GDM1 (cell line): Measurements from ENCODE around the gene ATP8B4.

Source experiments
- DNase-seq: peaks from one replicate; lab custom pipeline; 2025; lab: John Stamatoyannopoulos, UW

ATP8B4 gene

DNA sequence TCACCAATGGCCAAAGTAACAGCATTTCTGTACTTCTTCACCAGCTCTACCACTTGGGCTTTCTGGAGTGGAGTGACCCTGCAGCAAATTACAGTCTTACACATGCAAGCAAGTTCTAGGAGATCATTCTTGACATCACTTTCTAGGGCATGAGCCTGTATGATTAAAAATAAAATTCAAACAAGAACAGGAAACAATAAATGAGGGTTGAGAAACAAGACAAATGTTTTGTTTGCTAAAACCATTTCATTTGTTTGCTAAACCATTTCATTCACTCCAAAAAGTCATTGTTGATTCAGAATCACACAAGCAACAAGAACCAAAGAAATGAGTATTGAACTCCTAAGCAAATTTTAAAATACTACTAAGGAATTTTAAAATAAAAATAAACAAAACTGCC is 220.9 kb downstream of the ATP8B4 start:
- DNase-seq, result no peak

- DNase-seq, result no peak
Observed at GRCh38 chr15:49895347-49896223, 223.4 kb downstream of the ATP8B4 start.

- no peak for DNase-seq
Observed at GRCh38 chr15:49890689-49891088, 228.3 kb downstream of the ATP8B4 start.

DNA sequence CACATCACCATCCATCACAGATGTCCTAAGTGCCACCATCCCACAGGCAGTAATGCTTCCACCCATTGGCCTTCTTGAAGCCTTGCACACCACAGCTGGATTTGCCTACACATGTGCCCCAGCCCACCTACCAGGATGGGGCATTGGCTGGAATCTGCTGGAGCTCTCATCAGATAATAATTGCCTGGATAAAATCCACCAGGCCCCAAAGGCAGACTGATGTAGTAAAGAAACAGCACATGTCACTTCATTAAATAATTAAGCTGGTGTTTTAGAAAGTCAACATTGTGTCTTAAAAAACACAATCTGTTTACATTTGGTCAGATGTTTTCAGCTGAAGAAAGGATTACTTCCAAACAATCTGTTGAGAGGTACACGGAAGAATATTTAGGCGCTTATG is 229.5 kb downstream of the ATP8B4 start:
- DNase-seq, result no peak

DNA sequence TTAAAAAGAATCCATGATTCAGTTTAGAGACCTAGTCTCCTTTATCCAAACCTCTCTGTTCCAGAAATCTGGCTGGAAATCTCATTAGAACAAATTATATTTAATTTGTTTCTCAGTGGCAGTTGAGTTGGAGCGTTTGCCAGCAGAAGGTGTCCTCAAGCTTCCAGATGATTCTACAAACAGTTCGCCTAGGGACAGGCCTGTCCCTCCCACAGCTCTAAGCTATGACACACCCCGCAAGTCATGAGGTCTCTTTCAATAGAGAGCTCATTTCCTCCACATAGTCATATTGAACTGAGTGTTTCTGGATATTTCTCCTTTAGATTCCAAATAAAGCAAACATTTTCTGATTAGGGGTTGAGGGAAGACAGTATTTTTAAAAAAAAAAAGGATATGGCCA is 230.3 kb downstream of the ATP8B4 start:
- no peak for DNase-seq

GRCh38 chr15:49888323-49888693 is 230.7 kb downstream of the ATP8B4 start:
- DNase-seq, result no peak

GRCh38 chr15:49887659-49888322 is 231.2 kb downstream of the ATP8B4 start:
- no peak for DNase-seq

DNA sequence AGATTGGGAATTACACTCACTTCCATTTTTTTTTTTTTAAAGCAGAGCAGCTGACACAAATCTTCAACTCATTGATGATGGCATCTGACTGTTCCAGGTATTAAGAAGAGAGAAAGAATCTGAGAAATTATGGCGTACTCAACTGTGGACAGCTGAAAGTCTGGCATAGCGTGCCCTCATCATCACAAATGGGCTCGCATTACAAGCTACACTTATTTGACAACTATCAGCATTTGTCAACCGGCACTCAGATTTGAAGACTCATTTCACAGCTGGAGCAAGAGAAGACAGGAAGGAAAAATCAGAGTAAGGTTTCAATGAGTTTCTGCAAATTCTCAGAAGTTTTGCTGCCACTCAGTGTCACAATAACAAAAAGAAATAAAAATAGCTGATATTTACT is 235.9 kb downstream of the ATP8B4 start:
- DNase-seq, result no peak

DNA sequence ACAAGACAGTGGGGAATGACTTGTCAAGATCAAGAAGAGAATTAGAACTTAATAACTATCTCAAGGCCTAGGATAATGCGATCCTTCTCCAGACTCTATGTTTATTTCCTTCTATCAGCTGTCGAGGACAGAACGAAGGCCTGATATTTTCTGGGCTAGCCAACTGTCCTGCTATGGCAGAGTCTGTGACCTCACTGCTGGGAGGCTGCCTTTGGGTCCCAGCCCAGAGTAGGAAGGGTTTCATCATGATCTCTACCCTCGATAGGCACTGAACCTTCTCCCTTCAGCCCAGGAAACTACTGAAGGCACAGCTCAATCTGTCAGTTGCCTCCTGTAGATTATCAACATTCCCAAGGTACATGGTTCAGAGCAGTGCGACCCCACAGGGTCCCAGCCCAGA is 237.2 kb downstream of the ATP8B4 start:
- DNase-seq, result no peak

GRCh38 chr15:49881433-49881832 is 237.6 kb downstream of the ATP8B4 start:
- DNase-seq, result no peak

DNA sequence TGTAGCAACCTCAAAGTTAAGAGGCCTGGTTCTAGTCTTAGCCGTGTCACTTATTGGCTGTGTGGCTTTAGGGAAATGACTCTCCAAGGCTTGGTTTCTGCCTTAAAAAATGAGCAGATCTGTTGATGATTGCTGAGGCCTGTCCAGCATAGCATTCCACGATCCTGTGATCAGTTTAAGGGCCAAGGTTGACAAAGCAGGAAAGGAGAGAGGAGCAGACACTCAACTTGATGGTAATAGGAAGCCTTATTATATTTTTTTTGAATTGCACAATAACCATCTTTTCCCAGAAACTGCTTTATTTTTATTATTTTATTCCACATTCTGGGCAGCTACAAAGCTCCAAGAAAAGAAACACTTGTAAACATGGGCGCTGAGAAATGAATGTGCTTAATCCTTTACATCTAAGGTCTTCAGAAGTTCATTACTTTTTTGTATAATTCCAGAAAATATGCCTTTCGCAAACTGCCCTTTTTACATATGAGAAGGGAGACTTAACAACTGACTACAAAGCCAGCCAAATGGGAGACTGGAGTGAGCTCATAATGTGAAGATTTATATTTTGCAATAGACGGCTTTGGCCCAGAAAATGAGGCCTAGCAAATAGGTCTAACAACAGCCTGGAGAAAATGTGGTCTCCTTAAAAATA is 241.0 kb downstream of the ATP8B4 start:
- DNase-seq, result no peak

DNA sequence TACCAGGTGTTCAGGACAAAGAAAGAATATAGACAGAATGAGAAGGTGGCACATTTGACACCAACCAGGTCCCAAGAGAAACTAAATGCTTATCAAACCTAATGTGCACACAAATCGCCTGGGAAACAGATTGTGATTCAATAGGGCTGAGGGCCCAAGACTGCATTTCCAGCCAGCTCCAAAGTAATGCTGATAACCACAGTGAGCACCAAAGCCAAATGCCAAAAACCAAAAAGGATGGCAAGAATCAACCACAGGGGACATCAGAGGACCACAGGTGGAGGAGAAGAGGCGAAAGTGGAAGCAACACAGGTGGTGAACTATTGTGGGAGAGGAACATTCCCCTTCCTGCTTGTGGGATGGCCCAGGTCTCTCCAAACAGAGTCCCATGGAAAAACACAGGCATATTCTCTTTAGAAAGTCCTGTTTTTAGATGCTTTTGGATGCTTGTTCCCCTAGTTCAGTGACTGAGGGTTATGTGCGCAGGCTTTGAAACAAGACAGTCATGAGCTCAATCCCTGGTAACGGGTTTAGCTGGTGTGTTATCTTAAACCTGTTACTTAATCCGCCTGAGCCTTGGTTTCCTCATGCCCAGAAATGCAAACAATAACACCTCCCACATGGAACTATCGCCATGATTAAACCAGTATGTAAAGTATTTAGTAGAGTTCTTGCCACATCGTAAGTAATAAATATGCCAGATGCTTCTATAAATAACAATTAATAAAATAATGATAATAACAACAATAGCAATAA is 241.7 kb downstream of the ATP8B4 start:
- no peak for DNase-seq

GRCh38 chr15:49876401-49877038 is 242.5 kb downstream of the ATP8B4 start:
- no peak for DNase-seq

- no peak for DNase-seq
Observed at GRCh38 chr15:49875392-49875791, 243.6 kb downstream of the ATP8B4 start.

DNA sequence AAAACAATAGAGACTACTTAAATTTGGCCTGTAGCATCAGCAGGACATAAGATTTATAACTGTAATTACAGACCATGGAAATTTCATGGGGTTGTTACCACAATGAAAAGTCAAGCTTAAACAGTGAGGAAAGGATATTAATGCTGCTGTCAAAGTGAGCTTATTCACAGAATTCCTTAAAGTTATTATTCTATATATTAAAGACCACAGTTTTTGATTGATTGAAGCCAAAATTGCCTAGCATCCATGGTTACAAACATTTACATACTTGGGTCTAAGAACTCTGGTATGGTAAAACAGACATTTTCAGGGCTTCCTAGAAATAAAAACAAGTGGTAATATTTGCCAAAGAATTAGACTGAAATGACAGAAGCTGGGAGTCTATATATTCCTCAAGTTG is 248.6 kb downstream of the ATP8B4 start:
- no peak for DNase-seq

DNA sequence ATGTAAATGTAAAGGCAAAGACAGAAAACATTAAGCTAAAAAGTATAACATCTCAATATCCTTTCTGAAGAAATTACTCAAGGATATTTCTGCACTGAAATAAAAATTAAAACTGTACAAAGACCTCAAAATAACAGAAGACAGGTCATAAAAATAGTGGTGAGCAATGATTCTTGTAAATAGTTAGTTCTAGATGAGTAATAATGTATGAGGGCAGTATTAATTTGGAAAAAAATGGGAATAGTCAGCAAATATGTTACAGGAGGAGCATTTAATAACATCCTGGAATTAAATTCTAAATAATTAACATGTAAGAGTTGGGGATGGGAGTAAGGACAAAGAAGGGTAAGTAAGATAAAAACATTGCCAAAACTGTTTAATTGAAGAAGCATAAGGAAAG is 250.7 kb downstream of the ATP8B4 start:
- no peak for DNase-seq

GRCh38 chr15:49865925-49866757 is 252.9 kb downstream of the ATP8B4 start:
- DNase-seq, result no peak

GRCh38 chr15:49864251-49864650 is 254.8 kb downstream of the ATP8B4 start:
- no peak for DNase-seq

- no peak for DNase-seq
Observed at GRCh38 chr15:49863431-49864224, 255.4 kb downstream of the ATP8B4 start.

GRCh38 chr15:49860101-49860500 is 258.9 kb downstream of the ATP8B4 start:
- no peak for DNase-seq
